Loucy (cell line): ENCODE data around the gene PDE6B.

Experiments used
- H2AFZ ChIP-seq: fragments of 200-600 bp; sonication (generic); 2 replicates; pipeline ENCODE4 v1.6.0; 2016; ENCODE audit warnings: antibody characterized with exemption, mild to moderate bottlenecking, low read length, moderate library complexity
- H3F3A ChIP-seq: fragments of 200-600 bp; 2 replicates; pipeline ENCODE4 v1.6.0; 2016; ENCODE audit warnings: antibody characterized with exemption, low read depth, mild to moderate bottlenecking
- H3K27me3 ChIP-seq: fragments of 200-600 bp; sonication (generic); 2 replicates; pipeline ENCODE4 v1.6.1; 2014; ENCODE audit warnings: low read length, mild to moderate bottlenecking; ENCODE audit not compliant: insufficient read depth, poor library complexity, severe bottlenecking
- H3K36me3 ChIP-seq: fragments of 200-600 bp; sonication (generic); 2 replicates; pipeline ENCODE4 v1.6.1; 2016; ENCODE audit warnings: low read length; ENCODE audit not compliant: insufficient read depth
- H3K4me1 ChIP-seq: fragments of 200-600 bp; sonication (generic); 2 replicates; pipeline ENCODE4 v1.5.1; 2014; ENCODE audit warnings: low read length, mild to moderate bottlenecking; ENCODE audit not compliant: insufficient read depth, poor library complexity, severe bottlenecking
- H3K4me2 ChIP-seq: fragments of 200-600 bp; sonication (generic); 2 replicates; pipeline ENCODE4 v1.6.0; 2014; ENCODE audit warnings: antibody characterized with exemption, low read length, low read depth, mild to moderate bottlenecking; ENCODE audit not compliant: poor library complexity, severe bottlenecking
- H3K4me3 ChIP-seq: fragments of 200-600 bp; sonication (generic); 2 replicates; pipeline ENCODE4 v1.5.1; 2014; ENCODE audit warnings: low read length, mild to moderate bottlenecking, mixed read lengths; ENCODE audit not compliant: poor library complexity, severe bottlenecking
- H3K79me2 ChIP-seq: fragments of 200-600 bp; sonication (generic); 2 replicates; pipeline ENCODE4 v1.6.1; 2014; ENCODE audit warnings: low read length; ENCODE audit not compliant: insufficient read depth
- H3K9ac ChIP-seq: fragments of 200-600 bp; sonication (generic); 2 replicates; pipeline ENCODE4 v1.6.0; 2014; ENCODE audit warnings: mild to moderate bottlenecking, low read depth, low read length, moderate library complexity; ENCODE audit not compliant: poor library complexity, severe bottlenecking
- H3K9me2 ChIP-seq: fragments of 200-600 bp; sonication (generic); replicated peaks from 2 replicates; pipeline ENCODE4 v1.6.1; 2016; ENCODE audit warnings: low read depth, low read length, mixed read lengths
- H3K9me3 ChIP-seq: fragments of 200-600 bp; sonication (generic); 2 replicates; pipeline ENCODE4 v1.6.1; 2014; ENCODE audit warnings: mild to moderate bottlenecking, antibody characterized with exemption, low read length, low read depth; ENCODE audit not compliant: insufficient read depth
- H4K20me1 ChIP-seq: fragments of 200-600 bp; sonication (generic); 2 replicates; pipeline ENCODE4 v1.6.0; 2014; ENCODE audit warnings: antibody characterized with exemption, low read length, mild to moderate bottlenecking; ENCODE audit not compliant: insufficient read depth, poor library complexity, severe bottlenecking
- EZH2phosphoT487 ChIP-seq: fragments of 200-600 bp; IDR thresholded peaks from 2 replicates; pipeline ENCODE4 v1.6.1; 2018; ENCODE audit warnings: antibody characterized with exemption, mild to moderate bottlenecking, moderate library complexity, borderline replicate concordance
- TF ChIP-seq, protein P1 (sequence below): fragments of 200-600 bp; sonication (generic); conservative IDR thresholded peaks from 2 replicates; pipeline ENCODE4 v1.5.1; 2014; ENCODE audit warnings: mild to moderate bottlenecking, antibody characterized with exemption, low read length

The PDE6B gene

GRCh38 chr4:717601-718320 lies 92.4 kb downstream of the PDE6B start:
- H3K9me3 ChIP-seq, result no peaks in the 10 kb centered on the region
- no peaks in the 10 kb centered on the region for H3F3A ChIP-seq
- peaks cover under 1% of the 10 kb centered on the region; the same call in 1 of the 2 replicates for H3K36me3 ChIP-seq
- H3K9me2 ChIP-seq, result no peaks in the 10 kb centered on the region
- no peaks in the 10 kb centered on the region for H3K4me1 ChIP-seq
- H3K27me3 ChIP-seq, result no peaks in the 10 kb centered on the region
- H4K20me1 ChIP-seq, result peaks cover 37% of the 10 kb centered on the region
- peaks cover 77% of the 10 kb centered on the region for H3K79me2 ChIP-seq
- H3K4me3 ChIP-seq, result no peak overlapping the region
- no peak overlapping the region for H3K9ac ChIP-seq
- TF ChIP-seq, protein P1, sequence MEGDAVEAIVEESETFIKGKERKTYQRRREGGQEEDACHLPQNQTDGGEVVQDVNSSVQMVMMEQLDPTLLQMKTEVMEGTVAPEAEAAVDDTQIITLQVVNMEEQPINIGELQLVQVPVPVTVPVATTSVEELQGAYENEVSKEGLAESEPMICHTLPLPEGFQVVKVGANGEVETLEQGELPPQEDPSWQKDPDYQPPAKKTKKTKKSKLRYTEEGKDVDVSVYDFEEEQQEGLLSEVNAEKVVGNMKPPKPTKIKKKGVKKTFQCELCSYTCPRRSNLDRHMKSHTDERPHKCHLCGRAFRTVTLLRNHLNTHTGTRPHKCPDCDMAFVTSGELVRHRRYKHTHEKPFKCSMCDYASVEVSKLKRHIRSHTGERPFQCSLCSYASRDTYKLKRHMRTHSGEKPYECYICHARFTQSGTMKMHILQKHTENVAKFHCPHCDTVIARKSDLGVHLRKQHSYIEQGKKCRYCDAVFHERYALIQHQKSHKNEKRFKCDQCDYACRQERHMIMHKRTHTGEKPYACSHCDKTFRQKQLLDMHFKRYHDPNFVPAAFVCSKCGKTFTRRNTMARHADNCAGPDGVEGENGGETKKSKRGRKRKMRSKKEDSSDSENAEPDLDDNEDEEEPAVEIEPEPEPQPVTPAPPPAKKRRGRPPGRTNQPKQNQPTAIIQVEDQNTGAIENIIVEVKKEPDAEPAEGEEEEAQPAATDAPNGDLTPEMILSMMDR, result no peak
- no peak for TF ChIP-seq EZH2phosphoT487
- H3K4me2 ChIP-seq, result no peak overlapping the region
- no peak overlapping the region for H2AFZ ChIP-seq

- no peaks in the 10 kb centered on the region for H3F3A ChIP-seq
- no peak overlapping the region for H3K4me3 ChIP-seq
- TF ChIP-seq, protein P1, result no peak
- no peak for TF ChIP-seq EZH2phosphoT487
- H3K4me2 ChIP-seq, result no peak overlapping the region
- H3K9ac ChIP-seq, result no peak overlapping the region
- no peaks in the 10 kb centered on the region for H3K9me3 ChIP-seq
- H3K4me1 ChIP-seq, result no peaks in the 10 kb centered on the region
- no peak overlapping the region for H2AFZ ChIP-seq
- H3K27me3 ChIP-seq, result no peaks in the 10 kb centered on the region
- peaks cover 35% of the 10 kb centered on the region for H4K20me1 ChIP-seq
- H3K79me2 ChIP-seq, result peaks cover 77% of the 10 kb centered on the region
- H3K9me2 ChIP-seq, result no peaks in the 10 kb centered on the region
- peaks cover 6% of the 10 kb centered on the region; the same call in 1 of the 2 replicates for H3K36me3 ChIP-seq
Measured at GRCh38 chr4:718460-718859, 93.1 kb downstream of the PDE6B start.
